AG09309 (cell line): ENCODE data around the gene TREML2.

ENCODE experiments used
- DNase-seq: peaks from one replicate; pipeline ENCODE4 v3.0.0-alpha.2; 2010; ENCODE audit warnings: low read depth
- H3K4me3 ChIP-seq: 2 replicates; pipeline ENCODE4 v1.5.1; 2011; ENCODE audit warnings: mild to moderate bottlenecking, low read depth, low read length, moderate library complexity; ENCODE audit not compliant: control insufficient read depth
- CTCF ChIP-seq: IDR thresholded peaks from 2 replicates; pipeline ENCODE4 v1.5.1; 2011; ENCODE audit warnings: mild to moderate bottlenecking, low read depth, low read length, inconsistent platforms; ENCODE audit not compliant: insufficient read depth, control insufficient read depth; ENCODE audit errors: missing control alignments

Gene TREML2

GRCh38 chr6:41177695-41178094, 23.3 kb downstream of the TREML2 start:
- no peak for DNase-seq
- TF ChIP-seq CTCF: no peak
- H3K4me3 ChIP-seq: no peak overlapping the region

- TF ChIP-seq CTCF: no peak
- H3K4me3 ChIP-seq: no peak overlapping the region
- DNase-seq: no peak
Observed at GRCh38 chr6:41177287-41177686, 23.7 kb downstream of the TREML2 start.

- H3K4me3 ChIP-seq: no peak overlapping the region
- DNase-seq: no peak
- TF ChIP-seq CTCF: no peak
Observed at GRCh38 chr6:41176189-41176588, 24.8 kb downstream of the TREML2 start.

- TF ChIP-seq CTCF: no peak
- no peak overlapping the region for H3K4me3 ChIP-seq
- no peak for DNase-seq
Observed at GRCh38 chr6:41175084-41175483, 25.9 kb downstream of the TREML2 start.

GRCh38 chr6:41174610-41175009, 26.3 kb downstream of the TREML2 start:
- H3K4me3 ChIP-seq: no peak overlapping the region
- DNase-seq: no peak
- TF ChIP-seq CTCF: no peak

- DNase-seq: no peak
- TF ChIP-seq CTCF: no peak
- no peak overlapping the region for H3K4me3 ChIP-seq
Observed at GRCh38 chr6:41171908-41172307, 29.0 kb downstream of the TREML2 start.

GRCh38 chr6:41170547-41171160, 30.3 kb downstream of the TREML2 start:
- H3K4me3 ChIP-seq: no peak overlapping the region
- TF ChIP-seq CTCF: no peak
- no peak for DNase-seq
